Activated gamma-delta T cell (primary cell): ENCODE data around the gene RABGEF1.

ENCODE experiments used
- DNase-seq: peaks from one replicate; lab custom pipeline; 2025; lab: John Stamatoyannopoulos, UW

Gene RABGEF1

DNA sequence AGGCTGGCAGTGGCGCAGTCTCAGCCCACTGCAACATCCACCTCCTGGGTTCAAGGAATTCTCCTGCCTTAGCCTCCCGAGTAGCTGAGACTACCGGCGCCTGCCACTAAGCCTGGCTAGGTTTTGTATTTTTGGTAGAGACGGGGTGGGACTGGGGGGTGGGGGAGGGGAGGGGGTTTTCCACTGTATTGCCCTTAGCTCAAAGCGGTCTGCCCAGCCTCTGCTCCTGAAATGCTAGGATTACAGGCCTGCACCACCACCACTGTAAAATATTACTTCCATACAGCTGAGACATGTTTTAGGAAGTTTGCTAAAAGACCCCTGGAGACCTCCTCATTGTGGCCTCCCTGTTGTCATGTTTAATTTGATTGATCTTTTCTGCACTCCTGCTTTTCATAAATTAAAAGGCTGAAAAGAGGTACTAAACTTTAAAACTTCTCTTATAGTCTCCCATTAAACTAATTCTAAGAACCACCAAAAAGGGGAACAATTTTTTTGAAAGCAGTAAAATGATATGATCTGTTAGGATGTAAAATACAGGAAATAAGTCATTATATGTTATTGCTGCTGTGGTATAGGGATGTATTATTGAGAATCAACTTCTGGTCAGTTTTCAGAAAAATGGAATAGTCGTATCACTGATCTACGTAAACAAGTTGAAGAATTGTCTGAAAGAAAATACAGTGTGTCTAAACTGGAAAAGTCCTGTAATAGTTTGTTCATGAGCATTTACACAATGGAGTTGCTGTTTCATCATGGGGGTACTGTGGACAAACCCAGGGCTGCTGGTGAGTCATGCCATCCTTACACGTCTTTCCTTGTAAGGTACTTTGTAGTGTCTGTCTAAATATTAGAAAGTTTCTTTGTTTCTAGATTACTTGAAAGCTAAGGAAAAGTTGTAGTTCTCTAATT, 107.6 kb downstream of the RABGEF1 start:
- no peak for DNase-seq

DNA sequence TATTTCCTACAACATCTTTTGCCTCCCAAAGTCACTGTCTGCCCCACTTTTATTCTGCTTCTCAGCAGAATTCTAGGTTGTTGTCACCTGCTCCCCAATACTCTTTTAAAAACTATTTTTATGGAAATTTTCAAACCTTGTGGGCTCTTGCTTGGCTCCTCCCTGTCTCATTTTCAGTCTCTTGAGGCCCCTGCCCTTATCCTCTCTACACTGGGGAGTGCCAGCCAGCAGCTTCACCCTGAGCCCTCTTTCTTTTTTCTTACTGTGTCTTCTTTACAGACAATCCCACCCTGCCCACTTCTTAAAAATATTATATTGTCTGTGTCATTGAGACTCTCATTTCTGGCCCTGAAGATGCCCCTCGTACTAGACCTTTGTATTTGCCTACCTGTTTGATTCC, 118.8 kb downstream of the RABGEF1 start:
- DNase-seq = no peak

DNA sequence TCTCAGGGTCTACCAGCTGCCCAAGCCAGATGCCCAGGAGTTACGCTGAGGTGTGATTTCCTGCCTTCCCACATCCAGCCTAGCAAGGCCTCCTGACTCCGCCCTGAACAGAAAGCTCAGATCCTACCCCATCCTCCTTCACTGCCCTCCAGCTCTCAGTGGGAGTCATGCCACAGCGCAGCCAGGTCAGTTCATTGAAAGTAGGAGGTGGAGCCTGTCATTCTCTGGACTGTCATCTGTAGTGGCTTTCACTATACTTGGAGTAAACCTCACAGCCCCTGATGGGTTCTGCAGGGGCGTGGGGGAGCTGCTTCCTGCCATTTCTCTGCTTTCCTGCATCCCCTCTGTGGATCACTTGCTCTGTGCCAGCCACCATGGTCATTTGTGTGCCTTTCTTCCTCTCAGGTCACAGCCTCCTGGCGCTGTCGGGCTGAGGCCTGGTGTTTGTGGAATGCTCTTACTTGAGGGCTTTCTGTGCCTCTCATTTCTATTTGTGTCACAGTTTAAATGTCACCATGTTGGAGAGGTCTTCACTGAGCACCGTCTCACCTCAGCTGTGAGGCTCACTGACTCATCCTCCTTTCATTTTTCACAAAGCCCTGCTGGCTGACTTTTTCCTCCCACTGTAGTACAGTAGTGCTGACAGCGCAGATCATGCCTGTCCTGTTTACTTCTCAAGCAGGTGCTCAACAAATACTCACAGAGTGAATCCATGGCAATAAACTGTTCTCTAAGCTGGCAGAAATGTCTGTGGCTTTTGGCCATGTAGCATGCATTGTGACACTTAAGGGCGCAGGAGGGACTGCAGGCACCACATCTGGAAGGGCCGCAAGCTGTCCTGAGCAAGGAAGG, 119.5 kb downstream of the RABGEF1 start:
- no peak for DNase-seq

DNA sequence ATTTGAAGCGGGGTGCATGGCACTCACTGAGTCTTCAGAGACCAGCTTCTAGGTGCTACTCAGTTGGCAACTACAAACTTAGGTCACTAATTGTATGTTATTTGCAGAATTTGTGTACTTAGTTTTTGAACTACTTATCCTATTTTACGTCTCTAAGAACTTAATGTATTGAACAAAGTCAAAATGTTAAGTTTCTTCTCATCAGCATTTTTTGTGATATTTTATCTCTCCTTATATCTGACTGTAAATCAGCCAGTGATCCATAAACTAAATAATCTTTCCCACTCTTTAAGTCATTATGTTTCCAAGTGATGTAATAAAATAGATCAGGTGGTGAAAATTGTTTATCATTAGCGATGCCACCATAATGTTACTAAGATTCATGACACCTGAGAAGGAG, 120.2 kb downstream of the RABGEF1 start:
- DNase-seq = no peak
